Measurements from ENCODE around the gene LTO1.

The LTO1 gene

GRCh38 chr11:69674267-69674885, 777 bp downstream of the LTO1 start:
- no peak for DNase-seq

DNA sequence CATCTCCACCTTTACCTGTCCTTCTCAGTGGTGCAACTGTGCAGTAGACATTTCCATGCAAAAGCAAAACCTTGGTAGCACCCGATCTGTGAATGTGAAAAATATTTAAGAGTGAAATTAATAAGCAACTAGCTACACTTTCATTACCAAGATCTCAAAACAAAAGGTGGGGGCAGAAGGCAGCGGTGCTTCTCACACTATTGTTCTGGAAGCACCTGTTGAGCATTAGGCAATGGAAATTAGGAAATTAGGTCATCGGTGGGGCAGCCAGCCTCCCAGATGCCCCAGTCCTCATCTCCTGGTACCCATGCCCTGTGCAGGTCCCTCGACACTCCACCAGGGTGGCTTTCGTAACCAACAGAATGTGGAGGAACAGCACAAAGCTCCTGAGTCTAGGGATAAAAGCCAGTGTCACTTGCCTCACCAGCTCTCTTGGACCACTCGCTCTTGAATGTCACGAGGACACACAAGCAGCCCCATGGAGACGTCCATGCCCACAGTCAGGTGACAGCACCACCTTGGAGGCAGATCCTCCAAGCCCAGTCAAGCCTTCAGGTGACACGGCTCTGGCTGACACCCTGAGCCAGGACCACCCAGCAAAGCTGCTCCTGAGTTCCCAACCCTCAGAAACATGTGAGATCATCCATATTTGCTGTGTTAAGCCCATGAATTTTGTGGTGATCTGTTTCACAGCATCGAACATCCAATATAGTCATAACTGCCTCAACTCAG, 3.3 kb downstream of the LTO1 start:
- no peak for DNase-seq

- peak; percentile 71 for DNase-seq
Measured at GRCh38 chr11:69670158-69670845, 4.9 kb downstream of the LTO1 start.

GRCh38 chr11:69669486-69669885, 5.7 kb downstream of the LTO1 start:
- no peak for DNase-seq

- DNase-seq, result peak; percentile 15
Measured at GRCh38 chr11:69667619-69668604, 7.2 kb downstream of the LTO1 start.

- no peak for DNase-seq
Measured at GRCh38 chr11:69666752-69667536, 8.2 kb downstream of the LTO1 start.

DNA sequence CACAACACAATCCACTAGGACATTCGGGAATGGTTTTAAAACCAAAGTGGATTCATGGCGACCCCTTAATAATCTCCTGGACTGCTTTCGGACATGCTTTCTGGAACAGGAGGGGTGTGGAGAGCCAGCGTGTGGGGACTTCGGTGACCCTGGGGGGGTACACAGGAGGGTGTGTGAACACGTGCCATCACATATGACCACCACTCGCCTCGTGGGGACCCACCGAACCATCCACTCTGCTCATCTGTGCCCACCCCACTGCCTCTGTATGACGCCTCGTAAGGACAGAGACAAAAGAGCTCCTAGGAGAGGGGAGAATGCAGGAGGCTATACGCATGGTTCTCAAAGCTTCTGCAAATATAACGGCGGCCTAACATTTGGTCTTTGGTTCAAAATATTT, 8.9 kb downstream of the LTO1 start:
- DNase-seq, result no peak

GRCh38 chr11:69665669-69666068, 9.5 kb downstream of the LTO1 start:
- no peak for DNase-seq

GRCh38 chr11:69664901-69665300, 10.3 kb downstream of the LTO1 start:
- DNase-seq, result no peak

DNA sequence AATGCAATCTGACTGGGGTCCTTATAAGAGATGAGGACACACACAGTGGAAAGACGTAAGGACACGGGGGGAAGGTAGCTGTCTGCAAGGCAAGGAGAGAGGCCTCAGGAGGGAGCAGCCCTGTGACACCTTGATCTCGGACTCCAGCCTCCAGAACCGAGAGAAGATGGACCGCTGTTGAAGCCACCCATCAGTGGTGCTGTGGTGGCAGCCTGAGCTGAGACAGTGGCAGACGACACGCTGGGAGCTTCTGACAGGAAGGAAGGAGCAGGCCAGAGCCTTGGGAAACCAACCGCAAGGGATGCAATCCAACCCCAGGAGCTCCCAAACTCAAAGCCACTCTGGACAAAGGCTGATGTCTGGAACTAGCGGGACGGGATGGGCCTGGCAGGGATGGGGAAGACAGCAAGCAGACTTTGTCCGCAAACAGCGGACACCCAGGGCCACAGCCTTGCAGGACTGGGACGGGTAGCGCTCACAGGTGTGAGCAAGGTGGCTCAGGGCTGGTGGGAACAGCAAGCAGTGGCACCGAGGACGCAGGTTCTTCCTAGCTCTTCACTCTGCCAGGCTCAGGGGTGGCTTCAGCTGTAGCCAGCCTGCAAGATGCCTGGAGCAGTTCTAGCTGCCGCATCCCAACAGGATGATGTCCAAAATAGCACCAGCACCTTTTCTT, 10.9 kb downstream of the LTO1 start:
- no peak for DNase-seq

DNA sequence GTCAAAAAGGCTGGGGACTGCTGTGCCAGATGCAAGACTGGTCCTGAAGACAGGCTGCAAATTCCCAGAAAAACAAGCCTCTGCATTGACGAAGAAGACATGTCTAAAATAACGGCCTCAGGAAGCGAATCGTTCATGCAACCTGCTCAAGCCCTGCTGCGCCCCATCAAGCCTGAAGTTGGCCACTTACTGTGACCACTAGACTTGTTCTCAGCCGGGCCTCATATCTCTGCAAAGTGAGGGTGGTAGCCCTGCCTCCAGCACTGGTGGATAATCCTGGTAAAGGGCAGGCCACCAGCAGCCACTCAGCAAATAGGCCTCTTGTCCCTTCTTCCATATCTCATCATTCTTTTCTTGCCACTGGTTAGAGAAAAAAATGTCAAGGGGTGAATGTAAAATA, 11.8 kb downstream of the LTO1 start:
- no peak for DNase-seq

GRCh38 chr11:69662806-69663205, 12.3 kb downstream of the LTO1 start:
- no peak for DNase-seq

GRCh38 chr11:69662021-69662698, 13.0 kb downstream of the LTO1 start:
- no peak for DNase-seq

DNA sequence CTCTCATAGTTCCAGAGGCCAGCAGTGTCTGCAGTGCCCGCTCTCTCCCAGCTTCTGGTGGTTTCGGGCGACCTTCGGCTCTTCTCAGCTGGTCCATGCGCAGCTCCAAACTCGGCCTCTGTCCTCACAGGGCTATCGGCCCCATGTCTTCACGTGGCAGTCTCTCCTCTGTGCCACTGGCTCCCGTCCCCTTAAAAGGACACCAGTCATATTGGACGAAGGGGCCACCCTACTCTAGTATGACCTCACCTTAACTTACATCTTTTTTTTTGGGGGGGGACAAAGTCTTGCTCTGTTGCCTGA, 13.8 kb downstream of the LTO1 start:
- no peak for DNase-seq

- DNase-seq, result no peak
Measured at GRCh38 chr11:69660001-69660500, 15.1 kb downstream of the LTO1 start.

DNA sequence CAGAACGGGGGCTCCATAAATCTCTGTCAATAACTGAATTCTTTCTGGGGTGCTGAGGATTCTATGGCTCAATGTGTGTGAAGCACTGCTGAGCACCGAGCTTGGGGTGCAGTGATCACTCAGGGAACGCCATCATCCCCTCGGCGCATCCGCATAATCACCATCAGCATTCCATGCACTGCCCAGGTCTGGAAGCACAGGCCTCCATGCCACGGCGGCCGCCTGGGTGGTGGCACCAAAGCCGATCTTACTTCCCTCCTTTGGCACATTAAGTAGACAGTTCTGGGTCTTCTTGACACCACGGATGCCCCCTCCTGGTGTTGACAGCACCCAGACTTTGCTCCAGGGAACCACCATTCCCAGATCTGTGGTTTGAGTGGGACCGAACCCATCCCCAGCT, 15.6 kb downstream of the LTO1 start:
- DNase-seq, result no peak

GRCh38 chr11:69658626-69659450, 16.3 kb downstream of the LTO1 start:
- DNase-seq, result no peak

- no peak for DNase-seq
Measured at GRCh38 chr11:69657911-69658625, 17.1 kb downstream of the LTO1 start.

GRCh38 chr11:69657456-69657910, 17.7 kb downstream of the LTO1 start:
- DNase-seq, result no peak

Measured in NCI-H774 (cell line).